HG03354 (cell line): ENCODE measurements around the gene KCNG2.
"Not testable (repeated sequence)": the region's sequence is repeated elsewhere in the genome, so short reads cannot be mapped to it uniquely, and the experiment has no call there.

Source experiments
- ATAC-seq: cut with Tn5 transposase; IDR thresholded peaks from one replicate; pipeline ENCODE4 v1.9.1; 2021; ENCODE audit warnings: mild to moderate bottlenecking; ENCODE audit not compliant: unreplicated experiment, poor library complexity, severe bottlenecking

KCNG2 gene, protein sequence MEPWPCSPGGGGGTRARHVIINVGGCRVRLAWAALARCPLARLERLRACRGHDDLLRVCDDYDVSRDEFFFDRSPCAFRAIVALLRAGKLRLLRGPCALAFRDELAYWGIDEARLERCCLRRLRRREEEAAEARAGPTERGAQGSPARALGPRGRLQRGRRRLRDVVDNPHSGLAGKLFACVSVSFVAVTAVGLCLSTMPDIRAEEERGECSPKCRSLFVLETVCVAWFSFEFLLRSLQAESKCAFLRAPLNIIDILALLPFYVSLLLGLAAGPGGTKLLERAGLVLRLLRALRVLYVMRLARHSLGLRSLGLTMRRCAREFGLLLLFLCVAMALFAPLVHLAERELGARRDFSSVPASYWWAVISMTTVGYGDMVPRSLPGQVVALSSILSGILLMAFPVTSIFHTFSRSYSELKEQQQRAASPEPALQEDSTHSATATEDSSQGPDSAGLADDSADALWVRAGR

DNA sequence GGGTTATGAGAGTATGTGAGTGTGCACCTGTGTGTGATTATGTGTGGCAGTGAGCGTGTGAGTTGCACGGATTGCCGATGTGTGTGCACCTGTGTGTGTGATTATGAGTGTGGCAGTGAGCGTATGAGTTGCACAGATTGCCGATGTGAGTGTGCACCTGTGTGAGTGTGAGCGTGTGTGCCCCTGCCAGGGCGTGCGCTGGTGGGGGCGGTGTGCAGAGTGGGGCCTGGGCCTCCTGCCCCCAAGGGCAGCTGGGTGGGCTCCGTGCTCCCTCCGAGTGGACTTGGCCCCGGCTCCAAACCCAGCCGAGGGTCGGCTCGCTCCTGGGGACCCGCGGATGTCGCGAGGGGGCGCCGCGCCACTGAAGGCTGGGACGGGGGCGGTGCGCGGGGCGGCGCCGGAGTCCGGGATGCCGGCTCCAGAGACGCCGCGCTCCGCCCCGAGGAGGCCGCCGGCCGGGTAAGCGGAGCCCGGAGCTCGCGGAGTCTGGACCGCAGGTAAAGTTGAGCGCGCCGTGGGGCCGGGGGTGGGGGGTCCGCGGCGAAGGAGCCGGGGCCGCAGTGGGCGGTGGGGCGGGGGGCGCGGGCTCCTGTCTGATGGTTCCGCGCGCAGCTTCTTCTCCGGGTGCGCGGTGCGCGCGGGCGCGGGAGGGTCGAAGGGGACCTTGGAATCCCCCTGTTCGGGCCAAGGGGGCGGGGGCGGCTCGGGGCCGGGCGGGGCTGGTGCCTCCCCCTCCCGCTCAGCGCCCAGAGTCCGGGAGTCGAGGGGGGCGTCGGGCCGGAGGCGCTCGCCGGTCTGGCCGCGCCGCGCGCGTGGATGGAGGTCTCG, at the start of gene KCNG2:
TSS of gene KCNG2 (plus strand) at position 421 of the 828 bp plus-strand sequence. CDS start 65,730 bp downstream, outside the sequence.
- no peak for ATAC-seq

DNA sequence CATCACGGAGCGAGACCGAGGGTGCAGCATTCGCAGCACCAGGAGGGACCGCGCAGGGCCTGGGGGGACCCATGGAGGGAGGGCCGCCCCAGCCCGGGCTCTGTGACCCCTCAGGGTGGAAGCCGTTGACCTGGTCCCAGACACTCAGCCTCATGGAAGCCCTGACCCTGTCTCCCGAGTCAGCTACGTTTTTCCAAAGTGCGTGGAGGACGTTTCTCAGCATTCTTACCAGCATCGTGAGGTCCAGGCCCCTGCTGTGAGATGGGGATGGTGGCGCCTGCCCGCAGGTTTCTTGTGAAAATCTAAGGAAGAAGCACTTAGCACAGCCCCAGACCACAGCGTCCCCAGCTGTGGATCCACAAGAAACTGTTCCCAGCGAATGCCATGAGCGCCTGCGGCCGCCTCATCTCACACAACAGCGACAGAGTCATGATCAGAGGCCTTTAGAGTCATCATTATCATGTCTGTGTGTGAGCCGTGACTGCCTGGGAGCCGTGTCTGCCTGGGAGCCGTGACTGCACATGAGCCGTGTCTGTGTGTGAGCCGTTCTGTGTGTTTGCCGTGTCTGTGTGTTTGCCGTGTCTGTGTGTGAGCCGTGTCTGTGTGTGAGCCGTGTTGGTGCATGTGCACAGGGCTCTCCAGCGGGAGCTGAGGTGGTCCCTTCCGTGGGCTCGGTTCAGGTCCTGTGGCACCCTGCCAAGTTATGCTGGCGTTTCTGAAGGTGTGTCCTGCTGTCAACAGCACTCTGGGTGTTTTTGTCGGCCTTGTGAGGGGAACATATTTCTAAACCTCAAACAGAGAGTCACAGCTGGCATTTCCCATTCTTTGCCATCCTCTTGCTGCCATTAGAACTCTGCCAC, 49.2 kb upstream of the KCNG2 start:
- no peak for ATAC-seq

DNA sequence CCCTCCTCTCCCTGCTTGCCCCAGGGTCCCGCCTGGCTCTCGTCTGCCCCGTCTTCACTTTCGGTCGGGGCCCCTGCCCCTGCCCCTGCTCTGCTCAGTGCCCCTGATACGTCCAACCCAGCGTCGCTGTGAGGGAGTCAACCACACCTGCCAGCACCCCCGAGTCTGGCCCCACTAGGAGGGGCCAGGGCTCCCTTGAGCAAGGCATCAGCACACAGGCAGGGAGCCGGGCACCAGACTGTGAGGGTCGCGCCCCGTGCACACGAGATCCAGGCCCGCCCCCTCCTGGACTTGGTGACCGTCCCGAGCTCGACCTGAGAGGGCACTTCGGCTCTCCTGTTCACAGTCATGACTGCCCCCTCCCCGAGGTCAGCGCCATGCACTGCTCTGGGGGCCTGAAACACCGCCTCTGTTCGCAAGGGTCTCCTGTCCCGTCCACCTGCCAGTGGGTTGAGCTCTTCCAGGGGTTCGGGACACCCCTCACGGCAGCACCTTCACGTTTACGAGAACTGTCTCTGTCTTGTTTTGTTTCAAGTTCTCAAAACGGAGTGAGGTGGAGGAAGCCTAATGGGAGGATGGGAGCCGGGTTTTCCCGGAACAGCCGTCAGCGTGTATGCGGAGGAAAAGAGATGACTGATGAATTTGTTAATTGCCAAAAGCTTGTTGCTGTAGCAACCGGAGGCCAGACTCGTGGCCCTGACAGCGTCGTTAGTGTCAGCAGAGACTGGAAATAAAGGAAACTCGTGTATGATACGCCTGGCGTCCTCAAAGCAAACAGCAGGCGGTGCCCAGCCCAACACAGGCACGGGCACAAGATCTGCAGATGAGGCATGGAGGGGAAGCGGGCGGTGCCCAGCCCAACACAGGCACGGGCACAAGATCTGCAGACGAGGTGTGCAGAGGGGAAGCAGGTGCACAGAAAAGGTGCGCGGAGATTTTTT, 48.2 kb upstream of the KCNG2 start:
- ATAC-seq = no peak

DNA sequence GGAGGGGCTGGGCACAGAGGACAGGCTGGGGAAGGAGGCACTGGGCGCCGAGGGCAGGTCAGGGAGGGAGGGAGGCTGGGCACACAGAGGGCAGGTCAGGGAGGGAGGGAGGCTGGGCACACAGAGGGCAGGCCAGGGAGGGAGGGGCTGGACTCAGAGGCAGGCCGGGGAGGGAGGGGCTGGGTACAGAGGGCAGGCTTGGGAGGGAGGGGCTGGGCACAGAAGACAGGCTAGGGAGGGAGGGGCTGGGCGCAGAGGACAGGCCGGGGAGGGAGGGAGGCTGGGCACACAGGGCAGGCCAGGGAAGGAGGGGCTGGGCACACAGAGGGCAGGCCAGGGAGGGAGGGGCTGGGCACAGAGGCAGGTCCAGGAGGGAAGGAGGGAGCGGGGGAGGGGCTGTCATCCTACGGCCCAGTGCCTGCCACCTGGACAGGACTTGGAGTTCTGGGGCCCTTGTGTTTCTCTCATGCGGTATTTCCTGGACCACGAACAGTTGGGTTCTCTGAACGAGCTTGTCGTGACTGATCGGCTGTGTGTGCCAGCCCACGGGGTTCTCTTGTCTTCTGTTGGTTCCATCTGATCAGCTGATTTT, 46.7 kb upstream of the KCNG2 start:
- no peak for ATAC-seq

DNA sequence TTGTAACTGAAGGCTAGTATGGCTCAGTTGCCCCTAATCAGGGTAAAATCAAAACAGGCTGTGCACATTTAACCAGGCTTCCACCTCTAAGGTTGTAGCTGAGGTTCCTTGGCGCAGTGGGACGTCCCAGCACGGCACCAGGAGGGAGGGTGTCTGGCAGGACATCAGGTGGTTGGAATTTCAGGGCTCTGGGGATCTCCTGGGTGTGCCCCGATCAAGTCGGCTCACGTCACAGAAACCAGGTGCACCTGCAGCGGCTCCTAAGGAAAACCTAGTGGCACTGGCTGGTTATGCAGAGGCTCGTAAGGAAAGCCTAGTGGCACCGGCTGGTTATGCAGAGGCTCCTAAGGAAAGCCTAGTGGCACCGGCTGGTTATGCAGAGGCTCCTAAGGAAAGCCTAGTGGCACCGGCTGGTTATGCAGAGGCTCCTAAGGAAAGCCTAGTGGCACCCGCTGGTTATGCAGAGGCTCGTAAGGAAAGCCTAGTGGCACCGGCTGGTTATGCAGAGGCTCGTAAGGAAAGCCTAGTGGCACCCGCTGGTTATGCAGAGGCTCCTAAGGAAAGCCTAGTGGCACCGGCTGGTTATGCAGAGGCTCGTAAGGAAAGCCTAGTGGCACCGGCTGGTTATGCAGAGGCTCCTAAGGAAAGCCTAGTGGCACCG, 45.7 kb upstream of the KCNG2 start:
- not testable (repeated sequence) for ATAC-seq

DNA sequence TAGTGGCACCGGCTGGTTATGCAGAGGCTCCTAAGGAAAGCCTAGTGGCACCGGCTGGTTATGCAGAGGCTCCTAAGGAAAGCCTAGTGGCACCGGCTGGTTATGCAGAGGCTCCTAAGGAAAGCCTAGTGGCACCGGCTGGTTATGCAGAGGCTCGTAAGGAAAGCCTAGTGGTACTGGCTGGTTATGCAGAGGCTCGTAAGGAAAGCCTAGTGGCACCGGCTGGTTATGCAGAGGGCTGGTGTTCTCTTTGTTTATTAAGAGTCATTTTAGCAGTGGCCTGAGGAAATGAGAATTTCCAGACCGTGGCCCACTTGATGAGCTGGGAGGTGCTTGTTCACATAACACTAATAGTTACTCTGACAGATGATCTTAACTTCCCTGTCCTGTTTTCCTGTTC, 44.8 kb upstream of the KCNG2 start:
- not testable (repeated sequence) for ATAC-seq

DNA sequence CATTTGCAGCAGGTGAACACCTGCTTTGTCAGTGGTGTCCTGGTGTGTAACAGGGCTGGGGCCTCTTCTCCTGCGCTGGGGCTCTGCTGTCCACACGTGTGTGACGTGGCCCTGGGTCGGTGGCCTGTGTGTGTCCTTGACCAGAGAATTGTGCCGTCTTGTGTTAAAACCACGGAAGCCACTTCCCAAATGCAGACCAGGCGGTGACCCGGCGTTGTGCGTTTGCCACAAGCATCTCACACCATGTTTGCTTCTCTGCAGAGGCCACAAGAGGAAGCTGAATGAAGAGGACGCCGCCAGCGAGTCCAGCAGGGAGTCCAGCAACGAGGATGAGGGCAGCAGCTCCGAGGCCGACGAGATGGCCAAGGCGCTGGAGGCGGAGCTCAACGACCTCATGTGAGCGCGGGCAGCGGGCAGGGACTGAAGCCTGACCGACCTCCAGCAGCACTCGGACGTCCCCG, 44.3 kb upstream of the KCNG2 start:
- ATAC-seq = no peak

DNA sequence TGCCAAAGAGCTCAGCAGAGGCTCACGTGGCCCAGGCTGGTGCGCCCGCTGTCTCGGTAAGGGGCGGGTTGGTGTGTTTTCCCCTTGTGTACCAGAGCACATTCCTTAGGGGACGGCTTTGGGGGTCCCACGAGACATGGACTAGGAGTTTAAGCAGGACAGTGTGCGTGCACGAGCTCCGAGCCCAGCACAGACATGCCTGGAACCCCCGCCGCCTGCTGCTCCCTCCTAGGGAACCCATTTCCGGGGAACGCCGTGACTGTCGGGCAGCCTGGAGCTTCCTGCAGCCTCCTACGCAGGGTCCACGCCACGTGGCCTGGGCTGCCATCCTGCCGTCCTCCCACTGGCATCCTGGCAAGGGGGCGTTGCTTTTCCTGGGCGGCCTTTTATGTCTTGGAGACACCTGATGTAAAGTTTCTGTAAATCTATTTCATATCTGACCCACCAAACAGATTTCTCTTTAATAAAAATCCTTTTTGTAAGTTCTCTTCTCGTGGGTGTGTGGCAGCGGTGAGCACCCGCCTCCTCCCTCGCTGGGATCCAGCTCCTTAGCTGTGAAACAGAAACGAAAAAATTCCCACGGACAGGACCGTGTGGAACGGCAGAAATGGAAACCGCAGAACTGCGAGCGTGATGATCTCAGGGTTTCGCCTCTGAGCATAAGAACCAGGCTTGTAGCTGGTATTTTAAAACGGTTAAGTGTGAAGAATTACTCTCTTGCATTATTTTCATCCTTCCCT, 43.5 kb upstream of the KCNG2 start:
- no peak for ATAC-seq

DNA sequence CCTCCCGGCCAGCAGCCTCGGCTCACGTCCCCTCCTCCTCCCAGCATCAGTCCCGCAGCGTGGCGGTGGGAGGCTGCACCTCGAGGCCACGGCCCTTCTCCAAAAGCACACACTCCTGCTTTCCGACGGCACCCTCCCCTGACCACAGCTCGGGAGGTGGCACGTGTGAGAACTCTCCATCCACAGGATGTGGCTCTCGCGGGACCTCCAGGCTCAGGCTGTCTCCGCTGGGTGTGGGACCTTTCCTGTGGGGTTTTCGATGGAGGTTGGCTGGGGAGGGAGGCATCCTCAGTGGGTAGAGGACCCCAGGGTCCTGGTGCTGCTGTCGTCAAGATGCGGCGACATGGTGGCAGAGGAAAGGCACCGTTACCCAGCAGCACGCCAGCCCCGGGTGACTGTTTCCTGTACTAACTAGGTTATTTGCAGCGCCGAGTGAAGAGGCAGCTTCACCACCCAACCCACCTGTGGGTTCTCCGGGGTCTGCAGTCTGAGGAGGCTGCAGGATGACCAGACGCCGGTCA, 42.8 kb upstream of the KCNG2 start:
- no peak for ATAC-seq

DNA sequence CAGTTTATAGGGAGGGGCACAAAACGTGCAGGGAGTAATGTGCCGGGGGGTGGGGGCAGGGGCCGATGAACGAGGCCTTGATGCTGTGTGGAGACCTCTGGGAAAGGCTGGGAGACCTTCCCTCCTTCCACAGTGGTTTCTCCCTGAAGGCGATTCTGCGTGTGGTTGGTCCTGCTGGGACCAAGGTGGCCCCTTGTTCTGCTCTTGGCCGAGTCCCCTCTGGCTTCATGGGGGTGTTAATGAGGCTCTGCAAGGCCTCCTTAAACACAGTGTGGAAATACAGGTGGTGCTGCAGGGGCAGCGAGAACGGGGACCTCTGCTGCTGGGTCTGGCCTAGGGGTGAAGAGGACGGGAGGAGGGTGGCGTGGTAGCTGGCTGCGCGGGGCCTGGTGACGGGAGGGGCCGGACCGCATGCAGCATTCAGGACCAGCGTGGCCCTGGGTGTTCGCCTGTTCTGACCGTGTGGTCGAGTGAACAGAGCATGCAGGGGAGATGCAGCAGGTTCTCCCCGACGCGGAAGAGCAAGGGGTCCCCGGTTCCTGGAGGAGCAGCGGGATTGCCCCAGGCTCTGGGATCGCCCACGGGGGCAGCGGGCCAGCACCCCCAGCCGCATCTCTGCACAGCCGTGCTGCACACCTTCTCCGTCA, 42.1 kb upstream of the KCNG2 start:
- no peak for ATAC-seq

DNA sequence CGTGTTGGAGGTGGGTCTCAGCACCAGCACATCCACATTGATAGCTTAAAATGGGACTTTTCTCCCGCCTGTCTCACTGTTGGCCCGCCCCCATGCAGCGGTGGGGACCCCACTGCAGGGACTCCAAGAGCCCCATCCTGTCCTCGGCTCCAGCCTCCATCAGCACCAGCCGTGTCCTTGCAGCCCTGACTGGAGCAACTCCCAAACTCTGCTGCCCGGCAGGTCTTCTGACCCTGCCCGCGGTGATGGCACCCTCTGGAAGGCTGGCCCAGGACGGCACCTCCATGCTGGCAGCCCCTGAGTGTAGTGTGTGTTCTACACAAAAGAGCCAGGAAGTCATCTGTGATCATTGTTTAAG, 41.6 kb upstream of the KCNG2 start:
- ATAC-seq = no peak

DNA sequence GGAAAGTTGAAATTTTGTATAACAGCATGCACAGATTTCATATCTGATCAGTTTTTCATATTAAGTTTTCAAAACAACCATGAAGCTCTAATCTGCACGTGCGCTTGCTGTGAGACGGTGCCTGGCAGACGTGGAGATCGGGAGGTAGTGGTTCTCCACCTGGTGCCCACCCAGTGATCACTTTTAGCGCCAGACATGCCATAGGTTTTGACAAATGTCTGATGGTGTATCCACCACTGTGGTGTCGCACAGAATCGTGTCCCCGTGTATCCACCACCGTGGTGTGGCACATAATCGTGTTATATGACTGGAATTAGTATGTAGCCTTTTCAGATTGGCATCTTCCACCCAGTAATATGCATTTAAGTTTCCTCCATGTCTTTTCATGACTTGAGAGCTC, 40.9 kb upstream of the KCNG2 start:
- ATAC-seq = no peak

DNA sequence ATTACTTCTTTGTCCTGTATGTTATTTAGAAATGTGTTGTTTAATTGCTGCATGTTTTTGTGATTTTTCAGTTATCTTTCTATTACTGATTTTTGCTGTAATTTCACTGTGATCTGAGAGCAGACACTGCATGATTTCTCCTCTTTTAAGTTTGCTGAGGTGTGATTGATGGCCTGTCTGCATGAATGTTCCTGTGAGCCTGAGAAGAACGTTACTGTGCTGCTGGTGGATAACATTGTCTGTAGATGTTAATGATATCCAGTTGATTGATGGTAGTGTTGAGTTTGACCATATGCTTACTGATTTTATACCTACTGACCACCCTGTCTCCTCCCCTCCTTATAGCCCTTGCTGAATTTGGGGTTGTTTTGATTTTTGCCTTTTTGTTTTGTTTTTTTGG, 37.4 kb upstream of the KCNG2 start:
- no peak for ATAC-seq

DNA sequence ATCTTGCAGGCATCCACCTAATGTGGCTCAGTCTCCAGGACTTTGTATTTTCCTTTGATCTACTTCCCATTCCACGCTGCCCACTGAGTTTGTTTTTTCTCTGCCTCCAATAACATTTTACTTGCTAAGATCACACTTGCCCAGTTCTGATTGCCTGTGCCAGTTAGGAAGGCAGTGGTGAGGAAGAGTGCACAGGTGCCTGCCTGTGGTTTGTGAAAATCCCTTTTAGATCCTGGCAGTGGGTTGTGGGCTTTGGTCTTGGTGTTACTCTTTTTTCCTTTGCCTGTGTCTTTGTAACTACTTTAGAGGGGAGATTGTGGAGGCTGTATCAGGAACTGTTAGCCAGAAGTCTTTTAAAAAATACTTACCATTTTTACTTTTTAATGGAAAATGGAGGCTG, 36.9 kb upstream of the KCNG2 start:
- ATAC-seq = no peak

DNA sequence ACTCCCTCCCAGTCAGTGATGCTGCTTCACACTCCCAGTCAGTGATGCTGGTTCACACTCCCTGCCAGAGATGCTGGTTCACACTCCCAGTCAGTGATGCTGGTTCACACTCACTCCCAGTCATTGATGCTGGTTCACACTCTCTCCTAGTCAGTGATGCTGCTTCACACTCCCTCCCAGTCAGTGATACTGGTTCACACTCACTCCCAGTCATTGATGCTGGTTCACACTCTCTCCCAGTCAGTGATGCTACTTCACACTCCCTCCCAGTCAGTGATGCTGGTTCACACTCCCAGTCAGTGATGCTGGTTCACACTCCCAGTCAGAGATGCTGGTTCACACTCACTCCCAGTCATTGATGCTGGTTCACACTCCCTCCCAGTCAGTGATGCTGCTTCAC, 34.3 kb upstream of the KCNG2 start:
- ATAC-seq = no peak

DNA sequence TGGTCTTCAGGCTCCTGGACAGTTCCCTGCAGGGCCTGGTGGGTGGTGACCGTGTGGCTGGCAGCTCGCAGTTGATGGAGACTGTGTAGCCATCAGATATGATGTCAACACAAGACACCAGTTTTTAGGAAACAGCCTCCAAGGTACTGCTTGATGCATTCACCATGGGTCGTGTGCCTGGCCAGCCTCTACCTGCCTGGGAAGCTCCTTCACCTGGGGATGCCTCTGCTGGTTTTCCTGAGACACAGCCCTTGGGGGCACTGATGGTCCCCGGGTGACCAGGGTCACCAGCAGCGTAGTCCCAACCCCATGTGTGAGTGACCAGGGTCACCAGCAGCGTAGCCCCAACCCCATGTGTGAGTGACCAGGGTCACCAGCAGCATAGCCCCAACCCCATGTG, 33.6 kb upstream of the KCNG2 start:
- no peak for ATAC-seq
